Caco-2 (cell line): Measurements from ENCODE around the gene BEND7. TPM values are rescaled to one million over a fixed set of nuclear protein-coding genes. Genes with fewer than 3 reads are reported as not detected.

Source experiments
- BruUV-seq: library from RNA; stranded (reverse); fragments of 400-500 nt; replicated peaks from 2 replicates; lab custom pipeline; 2021; lab: Mats Ljungman, UMichigan
- CTCF ChIA-PET: fragments of 300-600 bp; sonication (Branson Sonifier 250); formaldehyde crosslinking; loops from one replicate; lab custom pipeline; 2022; ENCODE audit warnings: antibody characterized with exemption; lab: Charles Lee
- POLR2A ChIA-PET: fragments of 300-600 bp; sonication (Branson Sonifier 250); formaldehyde crosslinking; loops from one replicate; lab custom pipeline; 2022; ENCODE audit warnings: antibody characterized with exemption; lab: Charles Lee
- DNase-seq, 2 experiments: peaks; one replicate each; pipeline versions ENCODE4 v3.0.0 to v3.0.0-alpha.2; 2020 to 2022
- H3K27me3 ChIP-seq: replicated peaks from 2 replicates; pipeline ENCODE4 v1.6.0; 2011; ENCODE audit warnings: low read length; ENCODE audit not compliant: control insufficient read depth, insufficient read depth
- H3K36me3 ChIP-seq: 2 replicates; pipeline ENCODE4 v1.5.1; 2011; ENCODE audit warnings: low read length; ENCODE audit not compliant: control insufficient read depth, insufficient read depth
- H3K4me1 ChIP-seq: fragments of 250-450 bp; sonication (Bioruptor Pico); 2 replicates; pipeline ENCODE4 v1.5.1; 2020; ENCODE audit warnings: mild to moderate bottlenecking
- H3K4me3 ChIP-seq: 2 replicates; pipeline ENCODE4 v1.5.1; 2011; ENCODE audit warnings: low read depth, mild to moderate bottlenecking, control low read depth, low read length
- H3K9me3 ChIP-seq: fragments of 250-450 bp; sonication (Bioruptor Pico); 2 replicates; pipeline ENCODE4 v1.5.1; 2020; ENCODE audit warnings: mild to moderate bottlenecking, moderate library complexity
- H3K27ac Mint-ChIP-seq: one replicate; pipeline ENCODE4 v1.8.0; 2022; ENCODE audit warnings: mixed read lengths; ENCODE audit not compliant: unreplicated experiment
- H3K27me3 Mint-ChIP-seq: one replicate; pipeline ENCODE4 v1.8.0; 2022; ENCODE audit warnings: mixed read lengths; ENCODE audit not compliant: insufficient read depth, unreplicated experiment
- H3K36me3 Mint-ChIP-seq: one replicate; pipeline ENCODE4 v1.8.0; 2022; ENCODE audit warnings: mild to moderate bottlenecking, mixed read lengths; ENCODE audit not compliant: insufficient read depth, unreplicated experiment
- H3K4me1 Mint-ChIP-seq: one replicate; pipeline ENCODE4 v1.8.0; 2022; ENCODE audit warnings: low read depth, mixed read lengths; ENCODE audit not compliant: unreplicated experiment
- H3K4me3 Mint-ChIP-seq: one replicate; pipeline ENCODE4 v1.8.0; 2022; ENCODE audit warnings: mild to moderate bottlenecking, moderate library complexity, mixed read lengths; ENCODE audit not compliant: unreplicated experiment
- H3K9me3 Mint-ChIP-seq: one replicate; pipeline ENCODE4 v1.8.0; 2022; ENCODE audit warnings: mixed read lengths; ENCODE audit not compliant: unreplicated experiment
- intact Hi-C: fragments of 100-400 bp; cut with micrococcal nuclease; formaldehyde crosslinking; loops from one replicate; pipeline ENCODE4 v1.10.0; 2022; ENCODE audit not compliant: unreplicated experiment
- total RNA-seq: library from RNA; stranded (reverse); gene quantifications from 2 replicates; pipeline ENCODE4 v1.2.3, GENCODE V29; 2022
- TF ChIP-seq, protein P1 (sequence below), 2 experiments: fragments of 200-600 bp in 1 of 2; IDR thresholded peaks; 1 replicate in 1 of 2; 2 replicates in 1 of 2; pipeline versions ENCODE4 v1.5.1 to v1.8.0; 2011 to 2022; ENCODE audit warnings: antibody characterized with exemption in 1 of 2, control low read depth in 1 of 2, inconsistent platforms in 1 of 2, low read depth in 1 of 2, low read length in 1 of 2, mild to moderate bottlenecking in 1 of 2, moderate library complexity in 1 of 2; ENCODE audit not compliant: insufficient read depth in 1 of 2, severe bottlenecking in 1 of 2, unreplicated experiment in 1 of 2

BEND7 gene
- total RNA-seq, 1 experiment from 2014 or later, result 27.8 TPM

DNA sequence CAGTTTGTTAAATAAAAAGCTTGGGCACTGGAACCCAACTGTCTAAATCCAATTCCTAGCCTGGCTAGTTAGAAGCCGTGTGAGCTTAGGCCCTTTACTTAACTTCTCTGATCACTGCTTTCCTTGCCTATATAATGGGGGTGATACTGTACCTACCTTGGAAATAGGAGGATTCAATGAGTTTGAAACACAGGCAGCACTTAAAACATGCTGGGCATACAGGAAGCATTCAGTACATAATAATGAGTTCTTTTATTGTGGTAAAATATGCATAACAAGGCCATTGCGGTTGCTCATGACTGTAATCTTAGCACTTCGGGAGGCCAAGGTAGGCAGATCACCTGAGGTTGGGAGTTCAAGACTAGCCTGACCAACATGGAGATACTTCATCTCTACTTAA lies 133.3 kb downstream of the BEND7 start:
- DNase-seq, result no peak
- no peak overlapping the region for H3K4me3 Mint-ChIP-seq
- CTCF ChIA-PET, result no interaction called here
- peaks cover 7% of the 10 kb centered on the region for H3K4me1 Mint-ChIP-seq
- H3K4me3 ChIP-seq, result no peak overlapping the region
- POLR2A ChIA-PET, result no interaction called here
- no peak overlapping the region for H3K27ac Mint-ChIP-seq
- H3K27me3 Mint-ChIP-seq, result no peaks in the 10 kb centered on the region
- no peaks in the 10 kb centered on the region for H3K4me1 ChIP-seq
- peaks cover 4% of the 10 kb centered on the region; the same call in 1 of the 2 replicates for H3K9me3 ChIP-seq
- peaks cover 23% of the 10 kb centered on the region for H3K9me3 Mint-ChIP-seq
- BruUV-seq, result no TSS peak
- TF ChIP-seq, protein P1, sequence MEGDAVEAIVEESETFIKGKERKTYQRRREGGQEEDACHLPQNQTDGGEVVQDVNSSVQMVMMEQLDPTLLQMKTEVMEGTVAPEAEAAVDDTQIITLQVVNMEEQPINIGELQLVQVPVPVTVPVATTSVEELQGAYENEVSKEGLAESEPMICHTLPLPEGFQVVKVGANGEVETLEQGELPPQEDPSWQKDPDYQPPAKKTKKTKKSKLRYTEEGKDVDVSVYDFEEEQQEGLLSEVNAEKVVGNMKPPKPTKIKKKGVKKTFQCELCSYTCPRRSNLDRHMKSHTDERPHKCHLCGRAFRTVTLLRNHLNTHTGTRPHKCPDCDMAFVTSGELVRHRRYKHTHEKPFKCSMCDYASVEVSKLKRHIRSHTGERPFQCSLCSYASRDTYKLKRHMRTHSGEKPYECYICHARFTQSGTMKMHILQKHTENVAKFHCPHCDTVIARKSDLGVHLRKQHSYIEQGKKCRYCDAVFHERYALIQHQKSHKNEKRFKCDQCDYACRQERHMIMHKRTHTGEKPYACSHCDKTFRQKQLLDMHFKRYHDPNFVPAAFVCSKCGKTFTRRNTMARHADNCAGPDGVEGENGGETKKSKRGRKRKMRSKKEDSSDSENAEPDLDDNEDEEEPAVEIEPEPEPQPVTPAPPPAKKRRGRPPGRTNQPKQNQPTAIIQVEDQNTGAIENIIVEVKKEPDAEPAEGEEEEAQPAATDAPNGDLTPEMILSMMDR (IDR thresholded peaks at IDR 0.05; ENCODE audit: insufficient read depth in 1 of 2, low read depth in 1 of 2, low read length in 1 of 2, severe bottlenecking in 1 of 2, unreplicated experiment in 1 of 2), result no peak
- intact Hi-C loops, result no loop called here
- H3K27me3 ChIP-seq, result no peaks in the 10 kb centered on the region
- H3K36me3 Mint-ChIP-seq, result no peaks in the 10 kb centered on the region
- no peaks in the 10 kb centered on the region for H3K36me3 ChIP-seq

- Mint-ChIP-seq H3K9me3 (peaks cover 11% of the 10 kb centered on the region), H3K27me3 (no peaks in the 10 kb centered on the region), H3K27ac (no peak overlapping the region), H3K36me3 (no peaks in the 10 kb centered on the region), H3K4me3 (no peak overlapping the region), H3K4me1 (peaks cover 7% of the 10 kb centered on the region)
- BruUV-seq, result no TSS peak
- POLR2A ChIA-PET, result no interaction called here
- intact Hi-C loops, result no loop called here
- no peak for DNase-seq
- TF ChIP-seq, protein P1 (IDR thresholded peaks at IDR 0.05; ENCODE audit: insufficient read depth in 1 of 2, low read depth in 1 of 2, low read length in 1 of 2, severe bottlenecking in 1 of 2, unreplicated experiment in 1 of 2), result no peak
- CTCF ChIA-PET, result no interaction called here
- Histone ChIP-seq H3K4me1 (no peaks in the 10 kb centered on the region), H3K36me3 (no peaks in the 10 kb centered on the region), H3K27me3 (no peaks in the 10 kb centered on the region), H3K4me3 (no peak overlapping the region), H3K9me3 (no peaks in the 10 kb centered on the region; the same call in 1 of the 2 replicates)
Observed at GRCh38 chr10:13393640-13394039, 135.2 kb downstream of the BEND7 start.

DNA sequence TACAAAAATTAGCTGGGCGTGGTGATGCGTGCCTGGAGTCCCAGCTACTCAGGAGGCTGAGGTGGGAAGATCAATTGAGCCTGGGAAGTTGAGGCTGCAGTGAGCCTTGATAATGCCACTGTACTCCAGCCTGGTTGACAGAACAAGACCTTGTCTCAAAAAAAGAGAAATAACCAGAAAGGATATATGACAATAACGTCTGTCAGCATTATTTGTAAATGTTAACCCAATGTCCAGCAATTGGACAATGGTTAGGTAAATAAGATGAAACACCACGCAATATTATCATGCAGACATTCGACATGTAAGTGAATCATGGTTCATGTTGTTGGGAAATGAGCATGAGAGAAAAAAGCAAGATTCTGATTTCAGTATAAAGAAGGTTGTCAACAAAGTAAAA lies 136.1 kb downstream of the BEND7 start:
- Histone ChIP-seq H3K4me3 (no peak overlapping the region), H3K36me3 (no peaks in the 10 kb centered on the region), H3K4me1 (no peaks in the 10 kb centered on the region), H3K27me3 (no peaks in the 10 kb centered on the region), H3K9me3 (no peaks in the 10 kb centered on the region; the same call in 1 of the 2 replicates)
- intact Hi-C loops, result no loop called here
- DNase-seq, result no peak
- Mint-ChIP-seq H3K4me1 (peaks cover 7% of the 10 kb centered on the region), H3K27me3 (no peaks in the 10 kb centered on the region), H3K36me3 (no peaks in the 10 kb centered on the region), H3K9me3 (peaks cover 11% of the 10 kb centered on the region), H3K27ac (no peak overlapping the region), H3K4me3 (no peak overlapping the region)
- ChIA-PET CTCF (no interaction called here), POLR2A (no interaction called here)
- TF ChIP-seq, protein P1 (IDR thresholded peaks at IDR 0.05; ENCODE audit: insufficient read depth in 1 of 2, low read depth in 1 of 2, low read length in 1 of 2, severe bottlenecking in 1 of 2, unreplicated experiment in 1 of 2), result no peak
- no TSS peak for BruUV-seq

Other genes starting within 250 kb of the BEND7 start
- 49.6 and 52.3 TPM in 2 replicates for gene PHYH, start 228.9 kb downstream of the BEND7 start, total RNA-seq
- gene SEPHS1, start 180.7 kb downstream of the BEND7 start, total RNA-seq, result 129 and 139 TPM in 2 replicates
- 31.0 and 32.0 TPM in 2 replicates for gene PRPF18, start 58.0 kb upstream of the BEND7 start, total RNA-seq